Hematopoietic multipotent progenitor cell treated with erythropoietin and hydrocortisone succinate and interleukin-3 and kit ligand, for 6 days (in vitro differentiated cells): Measurements from ENCODE around the gene HMG20A.
"Not testable (repeated sequence)": the region's sequence is repeated elsewhere in the genome, so short reads cannot be mapped to it uniquely, and the experiment has no call there.

ENCODE experiments used
- DNase-seq: peaks from one replicate; pipeline ENCODE4 v3.0.0-alpha.2; 2015

Gene HMG20A

GRCh38 chr15:77409259-77410156 is 11.2 kb upstream of the HMG20A start:
- DNase-seq = peak; percentile 52

DNA sequence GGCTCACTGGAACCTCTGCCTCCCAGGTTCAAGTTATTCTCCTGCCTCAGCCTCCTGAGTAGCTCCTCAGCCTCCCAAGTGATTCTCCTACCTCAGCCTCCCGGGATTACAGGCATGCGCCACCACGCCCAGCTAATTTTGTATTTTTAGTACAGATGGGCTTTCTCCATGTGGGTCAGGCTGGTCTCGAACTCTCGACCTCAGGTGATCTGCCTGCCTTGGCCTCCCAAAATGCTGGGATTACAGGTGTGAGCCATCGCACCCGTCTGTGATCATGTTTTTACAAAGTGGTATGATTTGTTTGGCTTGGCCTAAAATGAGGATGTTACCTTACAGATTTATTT is 10.6 kb upstream of the HMG20A start:
- not testable (repeated sequence) for DNase-seq

DNA sequence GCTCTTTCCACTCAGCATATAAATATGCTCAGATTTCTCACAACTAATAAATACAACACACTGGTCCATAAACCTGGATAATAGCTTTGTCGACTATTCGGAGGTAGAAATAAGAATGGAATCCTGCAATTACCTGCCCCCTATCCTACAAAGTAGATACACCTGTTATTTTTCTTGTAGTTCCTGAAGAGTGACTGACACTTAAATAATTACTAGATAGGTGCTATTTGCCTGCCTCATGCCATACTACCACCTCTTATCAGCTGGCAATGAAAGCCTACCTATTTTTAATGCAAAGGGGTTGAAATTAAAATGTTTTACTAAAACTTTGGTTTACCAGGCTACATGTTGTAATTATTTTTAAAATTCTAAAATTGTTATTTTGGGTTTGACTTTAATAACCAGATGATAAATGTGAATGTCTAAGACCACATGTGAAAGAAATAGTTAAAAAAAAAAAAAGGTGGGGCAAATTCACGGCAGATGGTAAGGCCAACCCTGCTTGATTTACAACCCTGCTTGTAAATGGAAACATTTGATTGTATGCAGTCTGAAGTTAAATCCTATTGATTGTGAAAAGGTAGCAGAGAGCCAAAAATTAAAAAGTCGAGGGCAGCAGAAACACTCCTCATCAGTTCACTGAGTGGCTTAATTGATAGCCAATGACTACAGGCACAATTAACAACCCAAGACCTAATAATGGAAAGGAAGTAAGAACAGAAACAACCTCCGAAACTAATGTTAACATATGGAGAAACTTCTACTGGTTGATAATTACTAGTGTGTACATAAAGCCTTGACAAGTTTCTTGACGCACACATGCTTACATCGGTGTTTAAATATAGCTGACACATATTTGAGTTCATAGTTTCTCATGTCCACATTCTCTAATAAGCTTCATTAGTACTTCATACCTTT is 9.7 kb upstream of the HMG20A start:
- no peak for DNase-seq

- DNase-seq = no peak
Observed at GRCh38 chr15:77411619-77411976, 9.1 kb upstream of the HMG20A start.

DNA sequence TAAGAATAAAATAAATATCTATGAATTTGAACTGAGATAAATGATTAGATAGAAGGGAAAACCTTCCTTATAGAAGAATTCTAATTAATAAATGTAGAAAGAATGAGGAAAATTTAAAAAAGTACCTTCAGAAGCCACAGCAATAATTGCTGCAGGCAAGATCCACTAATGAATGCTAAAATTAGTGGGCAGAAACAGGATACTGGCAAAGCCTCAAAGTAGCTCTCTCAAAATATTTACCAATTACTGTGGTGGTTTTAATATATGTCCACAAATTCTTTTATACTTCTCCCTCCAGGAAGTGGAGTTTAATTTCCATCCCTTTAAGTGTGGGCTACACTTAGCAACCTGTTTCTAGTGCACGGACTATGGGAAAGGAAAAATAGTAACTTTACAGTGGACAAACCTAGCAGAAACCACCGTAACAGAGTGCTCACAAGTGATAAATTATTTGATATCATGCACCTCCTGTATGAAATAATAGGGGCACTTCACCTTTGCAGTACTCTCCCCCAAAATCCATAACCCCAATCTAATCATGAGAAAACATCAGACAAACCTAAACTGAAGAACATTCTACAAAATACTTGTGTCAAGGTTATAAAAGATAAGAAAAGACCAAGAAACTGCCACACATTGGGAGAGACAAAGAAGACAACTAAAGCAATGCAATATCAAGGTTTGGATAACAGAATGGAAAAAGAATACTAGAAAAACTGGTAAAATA is 7.6 kb upstream of the HMG20A start:
- peak; percentile 59 for DNase-seq

GRCh38 chr15:77413699-77414349 is 6.9 kb upstream of the HMG20A start:
- DNase-seq = peak; percentile 13

GRCh38 chr15:77414789-77415442 is 5.8 kb upstream of the HMG20A start:
- DNase-seq = peak; percentile 73

GRCh38 chr15:77415450-77416147 is 5.1 kb upstream of the HMG20A start:
- peak; percentile 26 for DNase-seq

DNA sequence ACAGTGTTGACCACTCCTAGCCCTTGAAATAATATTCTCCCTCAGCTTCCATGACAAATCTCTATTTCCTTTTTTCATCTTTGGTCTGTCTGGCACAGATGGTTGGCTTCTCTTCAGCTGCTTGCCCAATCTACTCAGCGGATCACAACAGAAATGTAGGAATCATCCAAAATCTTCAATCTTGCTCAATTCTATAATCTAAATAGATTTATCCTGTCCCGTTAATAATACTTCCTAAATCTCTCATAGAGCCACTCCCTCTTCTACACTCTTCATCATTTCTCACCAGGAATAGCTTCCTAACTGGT is 4.6 kb upstream of the HMG20A start:
- peak; percentile 27 for DNase-seq

DNA sequence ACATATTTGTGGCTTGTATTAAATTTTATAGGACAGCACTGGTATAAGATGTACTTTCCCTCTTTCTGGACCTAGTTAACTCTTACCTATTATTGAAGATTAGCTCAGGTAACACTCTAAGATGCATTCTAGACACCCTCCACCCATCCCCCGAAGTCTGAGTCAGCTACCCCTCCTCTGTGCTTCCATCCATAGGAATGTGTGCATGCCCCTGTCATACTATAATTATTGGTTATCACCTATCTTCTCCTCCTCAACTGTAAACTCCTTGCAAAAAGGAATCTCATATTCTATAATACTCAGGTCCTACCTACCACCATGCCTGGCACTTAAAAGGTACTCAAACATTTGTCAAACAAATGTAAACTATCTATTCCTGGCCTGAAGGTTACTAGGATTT is 3.7 kb upstream of the HMG20A start:
- no peak for DNase-seq

DNA sequence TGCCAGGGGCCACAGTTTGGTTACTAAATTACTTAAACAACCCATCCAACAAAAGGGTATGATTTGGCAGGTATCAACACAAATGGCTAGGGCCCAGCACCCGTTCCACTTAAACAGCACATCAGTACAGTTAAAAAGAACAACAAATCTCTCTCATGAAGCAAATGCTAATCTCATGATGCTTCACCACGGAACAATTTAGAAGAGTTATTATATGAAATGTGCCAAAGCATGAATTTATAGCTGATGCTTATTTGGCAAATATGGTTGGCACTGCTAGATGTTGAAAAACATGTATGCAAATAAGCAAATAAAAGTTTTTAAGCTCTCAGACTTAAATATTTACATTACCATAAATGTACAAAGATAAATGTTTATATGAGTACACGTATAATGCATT is 3.1 kb upstream of the HMG20A start:
- DNase-seq = no peak

DNA sequence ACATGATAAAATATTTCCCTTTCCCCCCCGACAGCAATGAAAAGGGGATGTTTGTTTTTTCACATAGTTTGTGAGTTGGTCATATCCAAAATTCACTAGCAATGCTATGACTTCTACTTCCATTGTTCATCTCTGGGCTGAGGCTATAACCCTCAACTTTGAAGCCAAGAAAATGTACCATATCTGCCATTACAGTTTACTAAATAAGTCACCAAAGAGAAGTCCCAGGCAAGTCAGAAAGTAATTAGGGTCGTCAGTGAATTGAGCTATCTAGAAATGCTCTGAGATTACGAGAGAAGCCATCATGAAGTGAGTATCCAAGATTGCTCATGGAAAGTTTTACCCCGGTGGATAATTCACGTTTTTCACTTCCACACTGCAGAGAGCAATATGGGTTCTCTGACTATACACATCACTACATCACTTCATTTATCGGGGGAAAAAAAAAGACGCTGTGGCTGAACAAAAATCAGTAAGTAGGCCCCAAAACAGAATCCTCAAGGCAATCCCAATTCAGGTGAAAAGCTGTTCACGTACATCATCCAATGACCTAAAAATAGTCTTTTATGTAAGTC is 2.2 kb upstream of the HMG20A start:
- DNase-seq = no peak

DNA sequence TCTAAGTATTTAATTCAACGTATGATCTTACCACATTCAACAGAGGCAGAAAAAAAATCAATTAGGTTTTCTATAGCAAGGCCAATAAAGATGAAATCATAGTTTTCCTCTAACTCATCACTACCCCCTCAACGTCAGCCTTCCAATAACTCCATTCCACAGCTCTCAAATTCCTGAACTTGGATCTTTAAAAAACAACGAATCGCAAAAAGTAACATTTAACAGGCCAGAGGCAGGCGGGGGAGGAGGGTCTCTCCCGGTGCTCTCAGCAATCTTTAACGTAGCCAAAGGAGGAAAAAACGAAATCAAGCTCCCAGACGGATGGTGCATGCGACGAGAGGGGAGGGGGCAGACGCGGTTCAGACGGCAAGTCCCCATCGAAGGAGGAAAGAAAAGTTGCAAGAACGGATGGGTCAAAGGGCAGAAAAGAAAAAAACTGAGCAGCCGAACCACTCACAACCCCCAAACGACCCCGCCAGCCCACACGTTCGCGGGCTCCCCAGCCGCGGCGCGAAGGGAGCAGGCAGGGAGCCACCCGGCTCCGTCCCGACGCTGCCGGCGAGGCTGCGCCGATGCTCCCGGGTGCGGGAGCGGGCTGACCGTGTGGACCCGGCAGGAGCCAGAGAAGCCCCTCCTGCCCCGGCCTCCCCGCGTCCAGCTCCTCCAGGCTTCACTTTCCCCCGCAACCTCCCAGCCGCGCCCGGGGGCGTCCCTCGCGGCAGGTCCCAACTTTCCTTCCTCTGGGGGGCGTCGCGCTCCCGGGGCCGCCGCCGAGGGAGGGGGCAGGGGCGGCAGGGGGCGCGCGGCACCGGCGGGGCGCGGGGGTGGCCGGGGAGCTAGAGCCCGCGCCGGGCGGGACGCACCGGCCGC is 1.5 kb upstream of the HMG20A start:
- DNase-seq = peak; percentile 42

GRCh38 chr15:77419836-77420609 is 665 bp upstream of the HMG20A start, which contains the start of gene PEAK1:
Gene PEAK1, minus strand, starts transcription at chr15:77420104. Its CDS starts 238,178 bp downstream, at chr15:77181926.
- DNase-seq = peak; percentile 98

- peak; percentile 45 for DNase-seq
Observed at GRCh38 chr15:77421370-77421700, 647 bp downstream of the HMG20A start.

GRCh38 chr15:77425104-77425503 is 4.4 kb downstream of the HMG20A start:
- DNase-seq = no peak

DNA sequence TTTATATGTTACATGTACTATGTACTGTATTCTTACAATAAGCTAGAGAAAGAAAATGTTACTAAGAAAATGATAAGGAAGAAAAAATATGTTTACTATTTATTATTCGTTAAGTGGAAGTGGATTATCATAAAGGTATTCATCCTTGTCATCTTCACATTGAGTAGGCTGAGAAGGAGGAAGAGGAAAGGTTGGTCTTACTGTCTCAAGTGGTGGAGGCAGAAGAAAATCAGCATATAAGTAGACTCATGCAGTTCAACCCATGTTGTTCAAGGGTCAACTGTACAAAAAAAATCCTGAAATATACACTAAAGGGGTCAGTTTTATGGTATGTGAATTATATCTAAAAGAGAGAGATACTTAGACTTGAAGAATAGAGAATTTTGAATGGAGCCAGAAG is 5.7 kb downstream of the HMG20A start:
- no peak for DNase-seq

DNA sequence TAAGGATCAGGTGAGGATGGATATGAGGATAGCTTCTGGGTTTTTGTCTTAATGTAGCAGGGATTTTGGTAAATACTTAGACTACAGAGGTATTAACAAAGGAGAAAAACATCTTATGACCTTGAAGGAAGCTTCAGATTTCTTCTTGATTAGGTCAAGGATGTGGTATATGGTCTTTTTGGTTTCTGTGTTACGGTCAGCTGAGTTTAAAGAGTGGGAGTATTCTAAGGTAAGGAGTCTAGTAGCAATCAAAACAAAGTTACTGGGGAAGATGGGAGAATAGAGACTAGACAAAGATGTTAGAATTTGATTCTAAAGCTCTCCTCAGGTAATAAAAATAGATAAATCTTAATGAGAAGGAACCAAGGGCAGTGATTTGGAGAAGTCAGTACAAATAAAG is 6.2 kb downstream of the HMG20A start:
- no peak for DNase-seq

- no peak for DNase-seq
Observed at GRCh38 chr15:77430213-77430612, 9.5 kb downstream of the HMG20A start.

DNA sequence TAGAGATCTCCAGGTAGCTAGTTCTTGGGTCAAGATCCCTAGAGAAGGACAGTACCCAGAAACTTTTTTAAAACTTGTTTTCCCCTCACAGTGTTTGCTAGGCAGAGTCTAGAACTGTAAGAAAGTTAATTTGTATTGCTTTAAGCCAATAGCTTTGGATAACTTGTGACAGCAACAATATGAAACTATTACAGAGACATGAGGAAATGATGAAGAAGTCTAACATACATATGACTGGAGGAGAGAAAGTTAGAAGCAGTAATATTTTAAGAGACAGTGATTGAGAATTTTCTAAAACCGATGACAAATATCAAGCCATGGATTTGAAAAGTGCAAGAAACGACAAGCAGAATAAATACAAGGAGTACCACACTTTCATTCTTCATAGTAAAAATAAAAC is 10.0 kb downstream of the HMG20A start:
- no peak for DNase-seq
